ENCODE results near the gene ZNF197.

- TF ChIP-seq MAX (IDR thresholded peaks at IDR 0.05) (no peak), CEBPB (IDR thresholded peaks at IDR 0.05) (no peak), CTCF (IDR thresholded peaks at IDR 0.05) (no peak), MYC (IDR thresholded peaks at IDR 0.05; ENCODE audit: borderline replicate concordance, low read length) (no peak), POLR2A (IDR thresholded peaks at IDR 0.05; ENCODE audit: low read length) (no peak), JUNB (IDR thresholded peaks at IDR 0.05) (no peak), EP300 (IDR thresholded peaks at IDR 0.05) (no peak), RFX5 (IDR thresholded peaks at IDR 0.05) (no peak)
Measured at GRCh38 chr3:44584646-44585501, 40.0 kb upstream of the ZNF197 start, which contains the start of gene ZNF660.
